ENCODE data around the gene RASSF10.

The RASSF10 gene

DNA sequence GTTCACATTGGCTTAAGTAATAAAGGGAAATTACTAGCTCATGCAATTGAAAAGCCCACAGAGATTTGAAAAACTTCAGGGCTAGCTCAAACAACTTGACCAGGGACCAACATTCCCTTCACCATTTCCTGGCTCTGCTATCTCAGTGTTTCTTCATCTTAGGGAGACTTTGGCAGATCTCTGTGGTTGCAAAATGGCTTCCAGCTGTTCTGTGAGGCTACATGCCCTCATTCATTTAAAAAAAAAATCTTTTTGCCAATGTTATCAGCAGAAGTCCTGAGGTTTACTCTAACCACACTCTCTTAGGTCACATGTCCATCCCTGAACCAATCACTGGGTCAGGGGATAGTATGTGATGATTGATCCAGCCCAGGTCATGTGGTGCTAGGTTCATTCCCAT, 13.9 kb upstream of the RASSF10 start:
- no peak for DNase-seq

DNA sequence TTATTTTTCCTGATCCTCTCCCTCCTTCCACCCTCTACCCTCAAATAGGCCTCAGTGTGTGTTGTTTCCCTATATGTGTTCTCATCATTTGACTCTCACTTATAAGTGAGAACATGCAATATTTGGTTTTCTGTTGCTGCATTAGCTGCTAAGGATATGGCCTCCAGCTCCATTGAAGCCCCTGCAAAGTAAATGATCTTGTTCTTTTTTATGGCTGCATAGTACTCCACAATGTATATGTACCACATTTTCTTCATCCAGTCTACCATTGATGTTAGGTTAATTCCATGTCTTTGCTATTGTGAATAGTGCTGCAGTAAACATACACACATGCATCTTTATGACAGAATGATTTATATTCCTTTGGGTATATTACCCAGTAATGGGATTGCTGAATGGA, 13.3 kb upstream of the RASSF10 start:
- no peak for DNase-seq

DNA sequence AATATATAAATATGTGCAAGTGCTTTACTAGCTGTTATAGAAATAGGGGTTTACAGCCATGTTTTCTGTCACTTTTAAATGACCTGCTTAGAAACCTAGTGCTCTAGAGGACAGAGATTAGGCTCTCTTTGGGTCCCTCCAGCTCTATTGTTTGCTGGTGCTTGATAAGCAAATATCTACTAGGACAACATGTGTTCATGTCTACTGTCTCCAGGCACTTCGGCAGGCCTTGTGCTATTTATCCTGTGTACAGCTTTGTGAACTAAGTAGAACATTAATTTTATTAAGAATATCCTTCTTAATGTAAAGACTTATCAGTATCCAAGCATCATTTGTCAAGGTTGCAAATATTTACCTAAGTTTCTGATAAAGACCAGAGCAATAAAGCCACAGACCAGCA, 11.9 kb upstream of the RASSF10 start:
- DNase-seq: no peak

DNA sequence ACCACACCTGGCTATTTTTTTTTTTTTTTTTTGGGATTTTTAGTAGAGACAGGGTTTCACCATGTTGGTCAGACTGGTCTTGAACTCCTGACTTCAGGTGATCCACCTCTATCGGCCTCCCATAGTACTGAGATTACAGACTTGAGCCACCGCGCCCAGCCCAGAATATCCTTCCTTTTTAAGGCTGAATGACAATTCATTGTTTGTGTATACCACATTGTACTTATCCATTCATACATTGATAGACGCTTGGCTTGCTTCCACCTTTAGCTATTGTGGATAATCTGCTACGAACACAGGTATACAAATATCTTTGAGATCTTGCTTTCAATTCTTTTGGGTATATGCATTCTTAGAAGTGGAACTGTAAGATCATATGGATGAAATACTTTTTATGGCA, 10.8 kb upstream of the RASSF10 start:
- DNase-seq: no peak

DNA sequence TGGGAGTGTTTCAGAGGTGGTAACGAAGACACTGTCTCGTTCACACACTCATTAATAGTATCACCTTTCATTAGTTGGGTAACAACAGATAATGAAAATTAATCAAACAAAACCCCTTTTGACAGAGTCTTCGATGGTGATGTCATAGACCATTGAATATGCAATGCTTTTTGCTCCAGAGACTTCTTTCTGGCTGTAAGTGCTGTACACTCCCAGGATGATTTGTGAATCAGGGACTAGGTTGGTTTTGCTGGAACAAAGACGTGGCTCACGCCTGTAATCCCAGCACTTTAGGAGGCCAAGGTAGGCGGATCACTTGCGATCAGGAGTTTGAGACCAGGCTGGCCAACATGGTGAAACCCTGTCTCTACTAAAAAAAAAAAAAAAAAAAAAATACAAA, 9.5 kb upstream of the RASSF10 start:
- no peak for DNase-seq

DNA sequence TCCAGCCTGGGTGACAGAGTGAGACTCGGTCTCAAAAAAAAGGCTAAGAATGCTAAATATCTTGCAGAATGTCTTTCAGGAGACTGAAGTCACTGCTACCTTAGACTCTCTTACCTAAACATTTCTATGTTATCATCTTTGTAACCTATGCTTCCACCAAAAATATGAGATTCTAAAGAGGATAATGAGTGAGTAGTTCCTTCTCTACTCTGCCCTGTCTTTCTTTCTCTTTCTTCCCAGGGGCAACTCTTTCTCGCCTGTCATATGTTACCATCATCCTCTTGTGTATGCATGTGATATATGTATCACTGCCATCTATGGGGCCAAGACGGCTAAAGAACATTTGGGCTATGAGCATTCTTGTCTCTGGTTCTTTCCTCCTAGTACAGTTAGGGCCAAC, 9.0 kb upstream of the RASSF10 start:
- DNase-seq: no peak

DNA sequence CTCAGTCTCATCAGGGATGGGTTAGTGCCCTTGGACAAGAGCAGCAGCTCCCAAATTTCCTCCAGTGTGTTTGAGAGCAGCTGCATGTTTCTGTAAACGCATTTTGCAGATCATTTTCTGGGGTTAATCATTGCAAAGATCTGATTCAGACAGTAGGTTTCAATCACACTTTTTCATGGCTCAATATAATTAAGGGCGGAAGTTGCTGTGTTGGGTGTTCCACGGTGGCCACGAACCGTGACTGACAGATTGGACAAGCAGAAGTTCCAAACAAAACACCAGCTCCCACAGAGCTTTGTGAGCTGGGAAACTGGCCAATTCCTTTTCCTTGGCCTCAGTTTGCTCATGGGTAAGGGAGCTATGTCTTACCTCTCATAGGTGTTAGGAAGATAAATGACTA, 8.4 kb upstream of the RASSF10 start:
- DNase-seq: no peak

DNA sequence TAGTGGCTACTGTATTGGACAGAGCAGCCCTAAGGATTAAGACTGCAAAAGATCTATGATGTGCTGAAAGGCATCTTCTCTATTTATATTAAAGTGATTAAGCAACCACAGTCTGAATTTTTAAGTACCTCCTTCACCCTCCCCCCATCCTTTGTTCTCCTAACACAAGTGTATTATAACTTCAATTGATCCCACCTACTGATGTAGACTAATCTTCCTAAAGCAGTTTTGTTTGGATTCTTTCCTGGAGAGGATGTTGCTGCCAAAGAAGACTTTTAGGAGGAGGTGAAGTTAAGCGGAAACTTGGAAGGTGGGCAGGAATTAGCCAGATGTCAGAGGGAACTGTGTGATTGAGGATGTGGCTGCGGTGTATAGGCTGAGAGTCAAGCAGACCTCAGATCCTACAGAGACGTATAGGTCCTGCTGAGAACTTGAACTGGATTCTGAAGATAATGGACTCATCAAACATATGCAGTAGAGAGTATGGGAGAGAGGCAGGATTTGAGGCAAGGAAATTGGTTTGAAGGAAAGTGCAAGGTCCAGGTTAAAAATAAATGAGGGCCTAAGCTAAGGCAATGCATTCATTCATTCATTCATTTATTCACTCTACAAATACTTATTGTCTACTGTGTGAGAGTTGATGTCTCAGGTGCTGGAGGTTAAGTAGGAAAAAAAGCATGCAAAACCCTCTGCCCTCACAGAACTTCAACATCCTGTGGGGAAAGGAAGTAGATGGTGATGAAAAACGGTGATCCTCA, 5.2 kb upstream of the RASSF10 start:
- no peak for DNase-seq

DNA sequence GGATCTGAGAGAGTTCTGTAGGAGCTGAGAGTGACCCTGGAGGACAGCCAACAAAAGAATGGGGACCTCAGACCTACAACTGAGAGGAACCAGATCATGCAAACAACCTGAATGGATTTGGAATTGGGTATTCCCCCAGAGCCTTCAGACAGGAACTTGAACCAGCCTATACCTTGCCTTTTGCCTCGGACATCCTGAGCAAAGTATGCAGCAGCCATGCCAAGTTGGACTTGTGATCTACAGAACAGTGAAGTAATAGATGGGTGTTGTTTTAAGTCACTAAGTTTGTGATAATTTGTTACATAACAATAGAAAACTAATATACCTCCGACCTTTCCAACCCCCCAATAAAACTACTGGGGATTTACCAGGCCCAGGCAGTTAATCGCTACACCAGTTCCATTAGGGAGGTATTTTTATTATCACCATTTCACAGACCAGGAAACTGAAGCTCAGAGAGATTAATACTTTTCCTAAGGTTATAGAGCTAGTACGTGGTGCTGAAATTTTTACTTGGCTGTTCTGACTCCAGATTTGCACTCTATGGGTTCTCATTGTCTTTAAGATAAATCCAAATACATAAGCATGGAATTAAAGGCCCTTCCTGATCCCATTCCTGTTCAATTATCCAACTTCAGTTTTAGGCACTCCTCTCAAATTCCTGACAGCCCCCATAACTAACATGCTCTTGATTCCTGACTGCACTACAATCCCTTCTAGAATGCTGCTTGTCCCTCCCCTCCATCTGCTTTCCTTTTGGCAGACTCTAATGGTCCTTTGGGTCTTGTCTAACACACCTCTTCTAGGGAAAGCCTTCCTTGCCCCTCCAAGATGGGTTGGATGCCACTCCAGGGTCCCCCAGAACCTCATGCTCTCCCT, 1.7 kb upstream of the RASSF10 start:
- DNase-seq: no peak

DNA sequence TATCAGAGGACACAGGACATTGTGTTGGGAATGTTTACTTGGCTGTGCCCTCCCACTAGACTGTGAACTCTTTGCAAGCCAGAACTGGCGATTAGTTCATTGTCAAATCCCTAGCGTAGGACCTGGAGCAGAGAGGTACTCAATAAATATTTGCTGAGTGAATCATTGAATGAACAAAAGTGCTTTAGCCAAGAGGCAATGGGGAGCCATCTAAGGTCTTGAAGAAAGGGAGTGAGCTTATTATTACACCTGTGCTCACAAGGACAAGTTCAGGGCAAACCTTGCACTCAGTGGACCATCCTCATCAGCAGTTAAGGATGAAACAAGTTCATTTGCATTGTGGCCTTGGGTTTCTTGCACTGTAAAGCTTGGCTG, 1.1 kb upstream of the RASSF10 start:
- DNase-seq: no peak

DNA sequence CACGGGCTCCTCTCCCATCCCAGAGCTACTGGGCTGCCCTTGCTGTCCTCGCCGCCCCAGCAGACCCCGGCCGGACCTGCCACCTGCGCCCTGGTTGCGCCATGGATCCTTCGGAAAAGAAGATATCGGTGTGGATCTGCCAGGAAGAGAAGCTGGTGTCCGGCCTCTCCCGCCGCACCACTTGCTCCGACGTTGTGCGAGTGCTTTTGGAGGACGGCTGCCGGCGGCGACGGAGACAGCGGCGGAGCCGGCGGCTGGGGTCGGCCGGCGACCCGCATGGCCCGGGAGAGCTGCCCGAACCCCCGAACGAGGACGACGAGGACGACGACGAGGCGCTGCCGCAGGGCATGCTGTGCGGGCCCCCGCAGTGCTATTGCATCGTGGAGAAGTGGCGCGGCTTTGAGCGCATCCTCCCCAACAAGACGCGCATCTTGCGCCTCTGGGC, 382 bp downstream of the RASSF10 start:
- DNase-seq: no peak

DNA sequence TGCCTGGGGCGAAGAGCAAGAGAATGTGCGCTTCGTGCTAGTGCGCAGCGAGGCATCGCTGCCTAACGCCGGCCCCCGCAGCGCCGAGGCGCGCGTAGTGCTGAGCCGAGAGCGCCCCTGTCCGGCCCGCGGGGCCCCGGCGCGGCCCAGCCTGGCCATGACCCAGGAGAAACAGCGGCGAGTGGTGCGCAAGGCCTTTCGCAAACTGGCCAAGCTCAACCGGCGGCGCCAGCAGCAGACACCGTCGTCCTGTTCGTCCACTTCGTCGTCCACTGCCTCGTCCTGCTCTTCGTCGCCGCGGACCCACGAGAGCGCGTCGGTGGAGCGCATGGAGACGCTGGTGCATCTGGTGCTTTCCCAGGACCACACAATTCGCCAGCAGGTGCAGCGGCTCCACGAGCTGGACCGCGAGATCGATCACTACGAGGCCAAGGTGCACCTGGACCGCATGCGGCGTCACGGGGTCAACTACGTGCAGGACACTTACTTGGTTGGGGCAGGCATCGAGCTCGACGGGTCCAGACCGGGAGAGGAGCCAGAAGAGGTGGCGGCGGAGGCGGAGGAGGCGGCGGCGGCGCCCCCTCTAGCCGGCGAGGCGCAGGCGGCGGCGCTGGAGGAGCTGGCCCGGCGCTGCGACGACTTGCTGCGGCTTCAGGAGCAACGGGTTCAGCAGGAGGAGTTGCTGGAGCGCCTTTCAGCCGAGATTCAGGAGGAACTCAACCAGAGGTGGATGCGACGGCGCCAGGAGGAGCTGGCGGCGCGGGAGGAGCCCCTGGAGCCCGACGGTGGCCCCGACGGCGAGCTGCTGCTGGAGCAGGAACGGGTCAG, 1.0 kb downstream of the RASSF10 start:
- DNase-seq: no peak

DNA sequence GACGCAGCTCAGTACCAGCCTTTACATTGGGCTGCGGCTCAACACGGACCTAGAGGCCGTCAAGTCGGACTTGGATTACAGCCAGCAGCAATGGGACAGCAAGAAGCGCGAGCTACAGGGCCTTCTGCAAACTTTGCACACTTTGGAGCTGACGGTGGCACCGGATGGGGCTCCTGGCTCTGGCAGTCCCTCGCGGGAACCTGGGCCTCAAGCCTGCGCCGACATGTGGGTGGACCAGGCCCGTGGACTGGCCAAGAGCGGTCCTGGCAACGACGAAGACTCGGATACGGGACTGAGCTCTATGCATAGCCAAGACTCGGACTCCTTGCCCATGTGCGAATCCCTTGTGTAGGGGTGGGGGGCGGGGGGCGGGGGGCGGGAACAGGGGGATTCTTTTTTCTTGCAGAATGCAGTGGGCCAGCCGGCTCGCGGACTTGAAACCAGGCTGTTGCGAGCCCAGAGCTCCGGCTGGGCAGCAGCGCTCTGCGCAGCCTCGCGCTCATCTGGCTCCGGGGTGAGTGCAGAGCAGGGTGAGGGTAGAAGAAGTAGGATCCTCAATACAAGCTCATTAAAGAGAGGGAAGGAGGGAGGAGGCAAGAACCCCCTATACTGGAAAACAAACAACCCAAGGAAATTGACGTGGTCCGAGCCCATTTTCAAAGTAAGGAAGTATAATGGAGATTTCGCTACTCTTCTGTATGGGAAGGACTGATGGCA, 1.8 kb downstream of the RASSF10 start:
- DNase-seq: no peak

DNA sequence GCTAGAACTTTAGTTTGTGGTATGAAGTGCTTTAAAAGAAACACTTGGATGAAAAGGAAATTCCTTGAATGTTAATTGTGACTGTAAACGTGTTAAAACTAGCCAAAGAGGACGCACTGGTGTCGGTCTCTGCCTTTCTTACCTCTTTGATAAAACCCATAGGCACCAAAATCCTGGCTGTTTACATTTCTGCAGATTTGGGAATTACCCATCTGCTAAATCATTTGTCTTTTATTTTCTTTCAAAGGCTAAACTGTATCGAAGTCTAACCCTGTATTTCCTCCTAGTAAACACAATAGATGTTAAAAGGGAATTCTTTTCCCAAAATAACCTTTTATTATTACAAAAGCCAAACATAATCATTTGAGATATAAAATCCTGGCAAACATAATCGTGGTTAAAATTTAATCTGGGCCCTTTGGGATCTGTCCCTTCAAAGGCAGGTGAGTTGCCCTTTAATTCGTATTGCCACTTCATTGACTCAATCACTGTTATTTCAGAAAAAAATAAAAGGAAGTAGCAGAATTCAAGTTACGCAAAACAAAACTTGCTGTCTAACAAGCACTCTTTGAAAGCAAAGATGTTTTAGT, 2.4 kb downstream of the RASSF10 start:
- DNase-seq: no peak

DNA sequence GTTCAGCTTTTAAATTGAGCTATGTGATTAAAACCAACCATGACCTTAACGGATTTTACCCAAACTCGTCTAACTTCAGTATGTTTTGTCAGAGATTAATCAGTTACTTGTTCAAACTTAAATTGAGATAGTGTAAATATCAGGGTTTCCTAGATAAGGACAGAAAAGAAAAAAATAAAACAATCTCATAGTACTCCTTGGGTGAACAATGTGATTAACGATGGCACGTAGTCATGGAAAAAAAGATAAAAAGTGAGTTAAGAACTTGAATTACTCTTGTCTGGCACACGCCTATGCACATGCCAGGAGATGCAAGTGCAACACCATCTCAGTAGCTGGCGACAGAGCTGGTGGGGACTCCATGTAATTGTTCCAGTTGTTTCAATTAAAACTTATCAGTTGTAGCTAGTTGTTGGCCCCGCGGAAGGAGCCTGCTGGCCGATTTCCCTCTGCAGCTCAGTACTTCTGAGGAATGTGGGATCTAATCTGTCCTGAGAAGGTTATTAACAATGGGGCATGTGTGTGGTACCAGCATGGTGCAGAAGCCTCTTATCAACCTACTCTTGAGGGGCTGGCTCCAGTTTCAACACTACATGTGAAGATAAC, 3.0 kb downstream of the RASSF10 start:
- DNase-seq: no peak

DNA sequence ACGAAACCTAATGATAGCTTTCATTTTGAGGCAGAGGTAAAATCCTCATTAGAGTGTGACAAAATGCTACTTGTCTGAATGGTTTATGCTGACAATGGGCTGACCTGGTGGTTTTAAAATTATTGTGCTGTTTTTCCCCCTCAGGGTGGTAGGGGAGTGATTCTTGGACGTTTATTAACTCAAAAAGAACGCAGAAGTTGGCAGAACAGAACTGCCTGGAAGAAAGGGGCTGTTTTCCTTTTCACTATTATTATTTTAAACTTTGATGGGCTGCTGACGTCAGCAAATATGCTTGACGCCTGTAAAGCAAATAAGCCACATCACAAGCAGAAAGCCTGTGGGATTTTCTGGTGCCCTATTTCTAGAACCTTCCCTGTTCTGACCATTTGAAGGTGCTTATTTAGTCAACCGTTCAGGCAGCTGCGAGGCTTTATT, 4.0 kb downstream of the RASSF10 start:
- DNase-seq: no peak

DNA sequence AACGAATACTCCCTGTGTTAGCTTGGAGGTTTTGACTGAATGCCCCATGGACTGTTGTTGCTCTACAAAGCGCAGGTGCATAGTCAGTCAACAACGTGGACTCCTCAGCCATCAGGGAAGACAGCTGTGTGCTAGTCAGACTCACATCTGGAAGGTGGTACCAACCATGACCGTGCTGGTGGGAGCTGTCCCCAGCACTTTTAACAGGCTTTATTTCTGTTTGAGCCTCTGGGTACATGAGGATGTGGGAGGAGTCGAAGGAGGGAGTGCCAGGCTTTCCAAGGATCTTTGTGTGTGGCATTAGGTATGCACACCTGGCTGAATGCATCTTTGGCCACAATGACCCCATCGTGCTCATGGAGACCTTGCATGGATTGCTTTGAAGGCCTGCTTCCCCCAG, 6.6 kb downstream of the RASSF10 start:
- no peak for DNase-seq

DNA sequence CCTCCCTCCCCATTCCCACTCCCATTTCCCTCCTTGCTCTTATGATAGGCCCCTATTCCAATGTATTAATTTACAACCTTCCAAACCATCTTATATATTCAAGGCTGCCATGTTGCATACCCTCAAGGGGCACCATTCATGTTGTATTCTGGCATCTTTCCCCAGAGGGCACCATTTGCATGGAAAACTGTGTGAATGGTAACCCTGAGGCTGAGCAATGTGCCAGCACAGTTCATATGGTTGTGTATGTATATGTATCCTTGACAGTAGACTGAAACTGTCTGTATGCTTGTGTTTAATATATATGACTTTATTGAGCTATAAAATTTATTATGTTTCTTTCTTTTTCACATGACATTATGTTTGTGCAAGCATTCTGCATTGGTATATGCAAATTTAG, 7.3 kb downstream of the RASSF10 start:
- DNase-seq: no peak

DNA sequence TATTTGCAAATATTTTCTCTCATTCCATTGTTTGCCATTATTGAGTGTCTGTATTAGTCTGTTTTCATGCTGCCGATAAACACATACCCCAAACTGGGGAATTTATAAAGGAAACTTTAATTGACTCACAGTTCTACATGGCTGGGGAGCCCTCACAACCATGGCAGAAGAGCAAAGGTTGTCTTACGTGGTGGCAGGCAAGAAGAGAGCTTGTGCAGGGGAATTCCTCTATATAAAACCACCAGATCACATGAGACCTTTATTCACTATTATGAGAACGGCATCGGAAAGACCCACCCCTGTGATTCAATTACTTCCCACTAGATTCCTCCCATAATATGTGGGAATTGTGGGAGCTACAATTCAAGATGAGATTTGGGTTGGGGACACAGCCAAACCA, 10.2 kb downstream of the RASSF10 start:
- DNase-seq: no peak

DNA sequence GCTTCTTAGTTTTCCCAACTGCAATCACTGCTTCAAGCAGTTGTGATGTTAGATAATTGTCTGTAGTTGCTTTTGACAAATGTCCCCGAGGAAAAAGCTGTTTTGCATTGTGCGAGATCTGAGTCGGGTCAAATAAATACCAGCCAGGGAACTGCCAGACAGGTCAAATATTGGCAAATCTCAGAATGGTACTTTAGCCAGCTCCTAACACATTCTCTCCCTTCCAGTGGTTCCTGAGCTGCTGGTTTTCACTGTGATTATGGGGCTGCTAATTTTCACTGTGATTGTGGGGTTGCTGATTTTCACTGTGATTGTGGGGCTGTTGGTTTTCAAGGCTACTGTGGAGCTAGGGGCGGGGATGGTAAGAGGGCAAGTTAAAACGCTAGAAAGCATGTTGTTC, 14.3 kb downstream of the RASSF10 start:
- no peak for DNase-seq

DNA sequence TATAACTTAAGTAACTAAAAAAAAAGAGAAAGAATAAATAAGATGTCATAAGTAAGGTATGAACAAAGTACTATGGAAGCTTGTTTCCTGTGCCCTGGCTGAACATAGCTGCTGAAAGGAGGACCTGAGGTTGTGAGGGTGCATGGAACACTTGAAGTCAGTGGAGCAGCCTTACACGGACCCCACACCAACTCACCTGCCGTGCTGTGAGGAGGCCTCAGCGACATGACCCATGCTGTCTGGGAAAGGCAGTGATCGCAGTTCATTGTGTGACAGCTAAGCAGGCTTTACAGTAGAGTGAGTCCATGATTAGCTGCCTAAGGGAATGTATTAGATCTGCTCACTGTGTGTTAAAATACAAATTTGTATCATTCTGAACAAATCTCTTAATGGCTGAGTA, 17.6 kb downstream of the RASSF10 start:
- no peak for DNase-seq

DNA sequence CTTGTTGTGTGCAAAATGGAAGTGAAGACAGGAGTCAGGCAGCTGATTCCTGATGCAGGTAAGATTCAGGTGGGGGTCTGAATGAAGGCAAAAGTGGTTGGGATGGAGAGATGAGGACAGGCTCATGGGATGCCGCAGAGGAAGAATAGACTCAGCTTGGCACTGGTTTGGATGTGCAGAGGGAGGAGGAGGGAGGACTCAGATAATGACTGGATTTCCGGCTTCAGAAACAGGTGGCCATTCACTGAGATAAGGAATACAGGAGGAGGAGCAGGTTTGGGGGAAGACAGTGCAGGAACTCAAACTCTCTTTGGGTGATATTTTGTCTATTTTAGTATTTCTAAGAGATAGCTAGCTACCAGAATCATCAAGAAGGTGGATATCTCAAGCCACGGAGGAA, 19.2 kb downstream of the RASSF10 start:
- DNase-seq: no peak

All from GF-D8 (cell line).